HG03442 (cell line): Measurements from ENCODE around the gene MSLN.

Source experiments
- ATAC-seq: cut with Tn5 transposase; IDR thresholded peaks from one replicate; pipeline ENCODE4 v1.9.1; 2021; ENCODE audit warnings: mild to moderate bottlenecking, moderate library complexity; ENCODE audit not compliant: unreplicated experiment

MSLN gene

DNA sequence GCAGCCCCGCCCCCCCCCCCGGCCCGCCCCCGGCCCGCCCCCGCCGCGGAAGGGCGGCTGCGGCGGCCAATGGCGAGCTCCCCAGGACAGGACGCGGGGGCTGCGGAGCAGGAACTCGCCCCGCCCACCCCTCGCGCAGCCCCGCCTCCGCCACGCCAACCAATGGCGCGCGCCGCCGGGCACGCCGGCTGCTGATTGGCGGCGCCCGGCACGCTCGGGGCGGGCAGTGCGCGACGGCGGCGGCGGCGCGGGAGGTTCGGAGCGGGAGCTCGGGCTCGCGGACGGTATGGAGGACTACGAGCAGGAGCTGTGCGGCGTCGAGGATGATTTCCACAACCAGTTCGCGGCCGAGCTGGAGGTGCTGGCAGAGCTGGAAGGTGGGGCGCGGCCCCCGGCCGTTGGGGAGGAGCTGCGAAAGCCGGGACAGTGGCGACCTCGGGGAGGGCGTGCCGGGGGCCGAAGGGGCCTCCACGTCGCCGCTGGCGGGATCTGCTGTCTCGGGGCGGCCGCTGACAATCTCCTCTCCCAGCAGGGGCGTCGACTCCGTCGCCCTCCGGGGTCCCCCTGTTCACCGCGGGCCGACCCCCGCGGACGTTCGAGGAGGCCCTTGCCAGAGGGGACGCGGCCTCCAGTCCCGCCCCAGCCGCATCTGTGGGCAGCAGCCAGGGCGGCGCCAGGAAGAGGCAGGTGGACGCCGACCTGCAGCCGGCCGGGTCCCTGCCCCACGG lies 28.0 kb downstream of the MSLN start, which contains the start of gene CHTF18:
Gene CHTF18, plus strand, starts transcription at position 222 of the 728 bp plus-strand sequence. Its CDS starts 65 bp downstream, at position 287.
- peak; percentile 68 for ATAC-seq

DNA sequence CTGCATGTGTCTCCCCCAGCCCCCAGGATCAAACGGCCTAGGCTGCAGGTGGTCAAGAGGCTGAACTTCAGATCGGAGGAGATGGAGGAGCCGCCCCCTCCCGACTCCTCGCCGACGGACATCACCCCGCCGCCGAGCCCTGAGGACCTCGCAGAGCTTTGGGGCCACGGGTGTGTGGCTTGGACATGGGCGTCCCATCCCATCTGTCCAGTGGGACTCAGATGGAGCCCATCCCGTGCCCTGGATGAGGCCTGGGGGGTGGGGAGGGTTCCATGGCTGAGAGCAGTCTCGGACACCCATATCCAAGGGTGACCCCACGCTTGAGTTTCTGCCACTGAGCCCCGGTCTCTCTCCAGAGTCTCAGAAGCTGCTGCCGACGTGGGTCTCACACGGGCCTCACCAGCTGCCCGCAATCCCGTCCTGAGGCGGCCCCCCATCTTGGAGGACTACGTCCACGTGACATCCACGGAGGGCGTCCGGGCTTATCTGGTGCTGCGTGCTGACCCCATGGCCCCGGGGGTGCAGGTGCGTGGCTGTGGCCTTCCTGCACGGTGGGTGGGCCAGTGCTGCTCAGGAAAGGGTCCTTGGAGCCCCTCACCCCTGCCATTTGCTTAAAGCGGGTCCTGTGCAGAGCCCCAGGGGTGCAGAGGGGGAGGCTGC lies 28.8 kb downstream of the MSLN start:
- no peak for ATAC-seq

DNA sequence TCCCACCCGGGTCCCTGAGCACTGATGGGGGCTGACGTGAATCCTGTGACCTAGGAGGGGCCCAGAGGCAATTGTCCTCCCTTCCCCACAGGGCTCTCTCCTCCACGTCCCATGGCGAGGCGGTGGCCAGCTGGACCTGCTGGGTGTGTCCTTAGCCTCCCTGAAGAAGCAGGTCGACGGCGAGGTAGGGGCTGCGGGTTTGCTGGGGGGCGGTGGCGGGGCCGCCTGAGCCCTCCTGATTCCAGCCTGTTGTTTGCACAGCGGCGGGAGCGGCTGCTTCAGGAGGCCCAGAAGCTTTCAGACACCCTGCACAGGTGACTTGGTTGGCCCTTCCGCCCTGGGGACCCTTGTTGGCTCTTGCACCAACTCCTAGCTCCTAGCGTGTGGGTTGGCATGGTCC lies 29.6 kb downstream of the MSLN start:
- no peak for ATAC-seq

DNA sequence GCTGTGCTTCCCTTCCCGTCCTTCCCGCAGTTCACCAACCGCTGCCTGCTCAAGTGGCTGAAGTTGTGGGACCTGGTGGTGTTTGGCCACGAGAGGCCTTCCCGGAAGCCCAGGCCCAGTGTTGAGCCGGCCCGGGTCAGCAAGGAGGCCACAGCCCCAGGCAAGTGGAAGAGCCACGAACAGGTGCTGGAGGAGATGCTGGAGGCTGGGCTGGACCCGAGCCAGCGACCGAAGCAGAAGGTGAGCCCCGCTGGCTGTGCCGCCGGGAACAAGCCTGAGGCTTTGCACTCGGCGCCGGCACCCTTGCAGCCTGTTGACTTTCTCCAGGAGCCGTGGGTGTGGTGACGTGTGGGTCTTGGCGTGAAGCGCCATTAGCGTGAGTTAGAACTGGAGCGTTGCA lies 30.6 kb downstream of the MSLN start:
- ATAC-seq = no peak

DNA sequence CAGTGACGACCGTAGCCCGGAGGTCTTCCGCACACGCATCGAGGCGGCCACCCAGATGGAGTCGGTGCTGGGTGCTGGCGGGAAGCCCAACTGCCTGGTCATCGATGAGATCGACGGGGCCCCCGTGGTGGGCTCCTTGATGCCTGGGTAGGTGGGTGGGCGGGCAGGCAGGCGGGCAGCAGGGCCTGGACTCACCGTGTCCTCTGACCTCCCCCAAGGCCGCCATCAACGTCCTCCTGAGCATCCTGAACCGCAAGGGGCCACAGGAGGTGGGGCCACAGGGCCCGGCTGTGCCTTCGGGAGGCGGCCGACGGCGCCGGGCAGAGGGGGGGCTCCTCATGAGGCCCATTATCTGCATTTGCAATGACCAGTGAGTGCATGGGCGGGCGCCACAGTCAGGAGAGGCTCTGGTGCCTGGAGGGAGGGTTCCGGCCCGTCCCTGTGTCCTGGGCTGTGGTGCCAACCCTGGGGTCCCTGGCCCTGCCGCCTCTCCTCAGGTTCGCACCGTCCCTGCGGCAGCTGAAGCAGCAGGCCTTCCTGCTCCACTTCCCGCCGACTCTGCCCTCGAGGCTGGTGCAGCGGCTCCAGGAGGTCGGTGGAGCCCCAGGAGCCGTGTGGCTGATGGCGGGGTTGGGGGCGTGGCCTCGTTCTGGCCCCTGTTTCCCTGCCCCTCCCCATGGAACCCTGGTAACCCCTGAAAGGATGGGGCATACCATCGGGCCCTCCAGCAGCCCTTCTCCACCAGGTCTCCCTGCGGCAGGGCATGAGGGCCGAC lies 31.9 kb downstream of the MSLN start:
- ATAC-seq = no peak

DNA sequence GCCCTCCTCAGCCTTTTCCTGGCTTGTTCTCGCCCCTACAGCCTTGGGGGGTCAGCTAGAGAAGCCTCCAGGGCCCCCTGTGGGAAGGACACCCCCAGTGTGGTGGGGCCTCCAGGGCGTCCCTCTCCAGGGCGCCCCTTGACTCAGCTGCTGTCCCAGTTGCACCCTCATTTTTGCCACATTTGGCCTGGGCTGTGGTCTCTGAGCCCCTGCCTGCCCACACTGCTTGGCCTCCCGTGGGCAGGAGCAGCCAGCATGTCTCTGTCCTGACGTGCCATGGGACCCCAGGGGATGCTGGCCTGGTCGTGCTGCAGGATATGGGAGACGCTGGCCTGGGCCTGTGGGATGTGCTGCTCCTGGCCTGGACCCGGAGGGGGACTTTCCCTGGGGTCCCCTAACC lies 32.9 kb downstream of the MSLN start:
- ATAC-seq = no peak

DNA sequence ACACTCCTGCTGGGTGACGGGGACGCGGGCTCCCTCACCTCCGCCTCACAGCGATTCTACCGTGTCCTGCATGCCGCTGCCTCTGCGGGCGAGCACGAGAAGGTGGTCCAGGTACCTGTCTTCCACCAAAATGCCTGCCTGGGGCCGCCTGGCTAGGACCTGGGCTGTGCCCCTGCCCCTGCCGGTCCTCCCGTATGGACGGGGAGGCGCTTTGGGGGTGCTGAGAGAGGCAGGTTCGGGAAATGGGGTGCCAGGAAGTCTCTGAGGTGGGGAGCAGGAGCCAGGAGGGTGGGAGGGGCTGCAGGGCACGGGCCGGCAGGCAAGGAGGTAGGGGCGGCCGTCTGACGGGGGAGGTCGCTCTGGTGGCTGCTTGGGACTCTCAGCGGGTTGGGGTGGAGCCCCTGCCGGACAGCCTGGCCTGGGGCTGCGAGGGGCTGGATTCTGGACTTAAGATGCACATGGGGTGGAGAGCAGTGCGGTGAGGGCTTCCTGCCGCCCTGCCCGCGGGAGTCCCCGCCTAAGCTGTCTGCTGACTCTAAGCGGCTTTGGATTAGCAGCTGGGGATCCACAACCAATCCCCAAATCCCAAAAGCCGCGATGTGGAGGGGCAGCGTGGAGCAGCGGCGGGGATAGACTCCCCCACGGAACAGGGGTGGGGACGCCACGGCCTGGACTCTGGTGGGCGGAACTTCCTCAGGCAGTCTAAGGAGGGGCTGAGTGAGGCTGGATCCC lies 33.7 kb downstream of the MSLN start:
- no peak for ATAC-seq

DNA sequence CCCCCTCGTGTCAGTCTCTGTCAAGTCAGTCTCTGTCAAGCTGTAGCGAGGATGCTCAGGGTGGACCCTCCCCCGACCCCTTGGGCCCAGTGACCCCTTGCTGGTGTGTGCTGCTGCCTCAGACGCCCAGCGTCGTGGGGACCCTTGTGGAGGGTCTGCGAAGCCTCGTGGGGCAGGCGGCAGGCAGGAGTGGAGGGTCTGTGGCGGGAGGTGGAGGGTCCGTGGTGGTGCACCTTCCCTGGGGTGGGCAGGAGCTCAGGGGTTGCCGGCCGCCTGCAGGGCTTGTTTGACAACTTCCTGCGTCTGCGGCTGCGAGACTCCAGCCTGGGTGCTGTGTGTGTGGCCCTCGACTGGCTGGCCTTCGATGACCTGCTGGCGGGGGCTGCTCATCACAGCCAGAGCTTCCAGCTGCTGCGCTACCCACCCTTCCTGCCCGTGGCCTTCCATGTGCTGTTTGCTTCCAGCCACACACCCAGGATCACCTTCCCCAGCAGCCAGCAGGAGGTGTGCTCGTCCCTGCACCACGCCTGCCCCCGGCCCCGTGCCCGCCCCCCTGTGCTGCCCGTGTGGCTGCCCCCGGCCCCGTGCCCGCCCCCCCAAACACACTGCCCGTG lies 34.4 kb downstream of the MSLN start:
- no peak for ATAC-seq

DNA sequence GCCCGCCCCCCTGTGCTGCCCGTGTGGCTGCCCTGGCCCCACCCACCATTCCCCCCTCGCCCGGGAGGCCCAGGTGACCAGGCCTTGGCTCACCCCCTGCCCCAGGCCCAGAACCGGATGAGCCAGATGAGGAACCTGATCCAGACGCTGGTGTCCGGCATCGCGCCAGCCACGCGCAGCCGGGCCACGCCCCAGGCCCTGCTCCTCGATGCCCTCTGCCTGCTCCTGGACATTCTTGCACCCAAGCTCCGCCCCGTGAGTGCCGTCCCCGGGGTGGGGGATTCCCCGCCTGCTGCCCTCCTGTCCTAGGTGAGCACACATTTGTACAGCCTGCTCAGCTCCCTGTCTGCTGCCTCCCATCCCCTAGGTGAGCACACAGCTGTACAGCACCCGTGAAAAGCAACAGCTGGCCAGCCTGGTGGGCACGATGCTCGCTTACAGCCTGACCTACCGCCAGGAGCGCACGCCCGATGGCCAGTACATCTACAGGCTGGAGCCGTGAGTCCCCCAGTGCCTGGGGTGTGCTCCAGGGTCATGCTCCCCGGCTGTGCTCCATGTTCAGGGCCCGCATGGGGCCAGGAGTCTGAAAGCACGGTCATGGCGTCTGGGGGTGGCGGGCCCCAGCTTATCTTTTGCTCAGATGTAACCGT lies 35.2 kb downstream of the MSLN start:
- no peak for ATAC-seq

DNA sequence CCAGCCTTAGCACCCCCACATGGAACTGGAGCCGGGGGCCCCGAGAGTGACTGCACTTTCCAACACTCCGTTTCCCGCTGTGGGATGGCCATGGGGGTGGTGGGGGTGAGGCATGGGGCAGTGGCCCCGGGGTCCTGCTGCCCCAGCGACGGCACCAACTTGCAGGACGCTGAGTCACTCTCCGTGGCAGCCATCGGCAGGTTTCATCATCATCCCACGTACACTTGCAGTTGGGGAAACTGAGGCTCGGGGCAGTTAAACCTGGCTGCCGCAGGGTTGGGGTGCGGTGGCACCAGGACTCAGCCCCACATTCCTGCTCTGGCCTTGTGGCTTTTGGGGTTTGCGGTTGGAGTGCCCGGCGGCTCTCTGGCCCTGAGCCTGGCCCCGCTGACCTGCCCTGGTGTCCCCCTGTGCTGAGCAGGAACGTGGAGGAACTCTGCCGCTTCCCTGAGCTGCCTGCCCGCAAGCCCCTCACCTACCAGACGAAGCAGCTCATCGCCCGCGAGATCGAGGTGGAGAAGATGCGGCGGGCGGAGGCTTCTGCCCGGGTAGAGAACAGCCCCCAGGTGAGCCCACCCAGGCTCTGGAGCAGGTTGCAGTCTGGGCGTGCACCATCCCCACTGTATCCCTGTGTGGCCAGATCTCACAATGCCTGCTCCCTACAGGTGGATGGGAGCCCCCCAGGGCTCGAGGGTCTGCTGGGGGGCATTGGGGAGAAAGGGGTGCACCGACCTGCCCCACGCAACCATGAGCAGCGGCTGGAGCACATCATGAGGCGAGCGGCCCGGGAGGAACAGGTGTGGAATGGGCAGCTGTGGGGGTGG lies 36.0 kb downstream of the MSLN start:
- no peak for ATAC-seq

DNA sequence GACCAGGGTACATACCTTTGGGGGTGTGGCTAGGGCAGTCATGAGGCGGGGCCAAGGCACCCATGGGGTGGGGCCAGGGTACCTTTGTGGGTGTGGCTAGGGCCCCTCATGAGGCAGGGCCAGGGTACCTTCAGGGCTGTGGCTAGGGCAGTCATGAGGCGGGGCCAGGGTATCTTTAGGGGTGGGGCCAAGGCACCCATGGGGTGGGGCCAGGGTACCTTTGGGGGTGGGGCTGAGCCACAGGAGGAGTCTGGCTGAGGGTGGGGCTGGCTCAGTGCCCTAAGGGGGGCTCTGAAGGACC lies 36.5 kb downstream of the MSLN start:
- no peak for ATAC-seq

DNA sequence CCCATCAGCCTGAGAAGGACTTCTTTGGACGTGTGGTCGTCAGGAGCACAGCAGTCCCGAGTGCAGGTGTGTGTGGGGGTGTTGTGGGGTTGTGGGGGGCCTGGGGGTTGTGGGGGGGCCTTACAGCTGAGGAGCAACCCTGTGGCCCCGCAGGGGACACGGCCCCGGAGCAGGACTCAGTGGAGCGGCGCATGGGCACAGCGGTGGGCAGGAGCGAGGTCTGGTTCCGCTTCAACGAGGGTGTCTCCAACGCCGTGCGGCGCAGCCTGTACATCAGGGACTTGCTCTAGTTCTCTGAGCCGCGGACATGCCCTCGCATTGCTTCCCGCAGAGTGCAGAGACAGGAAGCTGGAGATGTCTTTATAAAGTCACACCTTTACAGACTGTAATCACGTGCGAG lies 37.2 kb downstream of the MSLN start:
- no peak for ATAC-seq

DNA sequence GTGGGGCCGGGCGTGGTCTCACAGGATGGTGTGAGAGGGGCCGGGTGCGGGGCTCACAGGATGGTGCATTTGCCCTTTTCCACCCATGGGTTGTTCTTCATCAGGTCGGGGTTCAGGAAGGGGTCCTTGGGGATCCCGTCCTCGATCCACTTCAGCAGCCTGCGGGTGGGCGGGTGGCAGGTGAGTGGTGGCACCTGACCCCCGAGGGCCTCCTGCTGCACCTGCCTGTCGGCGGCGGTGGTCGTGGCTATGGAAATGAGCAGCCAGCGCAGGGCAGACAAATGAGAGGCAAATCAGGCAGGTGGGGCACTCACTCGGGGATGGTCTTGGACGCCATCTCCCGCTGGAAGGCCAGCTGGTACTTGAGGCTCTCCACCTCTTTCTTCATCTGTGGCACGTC lies 38.1 kb downstream of the MSLN start:
- ATAC-seq = no peak

DNA sequence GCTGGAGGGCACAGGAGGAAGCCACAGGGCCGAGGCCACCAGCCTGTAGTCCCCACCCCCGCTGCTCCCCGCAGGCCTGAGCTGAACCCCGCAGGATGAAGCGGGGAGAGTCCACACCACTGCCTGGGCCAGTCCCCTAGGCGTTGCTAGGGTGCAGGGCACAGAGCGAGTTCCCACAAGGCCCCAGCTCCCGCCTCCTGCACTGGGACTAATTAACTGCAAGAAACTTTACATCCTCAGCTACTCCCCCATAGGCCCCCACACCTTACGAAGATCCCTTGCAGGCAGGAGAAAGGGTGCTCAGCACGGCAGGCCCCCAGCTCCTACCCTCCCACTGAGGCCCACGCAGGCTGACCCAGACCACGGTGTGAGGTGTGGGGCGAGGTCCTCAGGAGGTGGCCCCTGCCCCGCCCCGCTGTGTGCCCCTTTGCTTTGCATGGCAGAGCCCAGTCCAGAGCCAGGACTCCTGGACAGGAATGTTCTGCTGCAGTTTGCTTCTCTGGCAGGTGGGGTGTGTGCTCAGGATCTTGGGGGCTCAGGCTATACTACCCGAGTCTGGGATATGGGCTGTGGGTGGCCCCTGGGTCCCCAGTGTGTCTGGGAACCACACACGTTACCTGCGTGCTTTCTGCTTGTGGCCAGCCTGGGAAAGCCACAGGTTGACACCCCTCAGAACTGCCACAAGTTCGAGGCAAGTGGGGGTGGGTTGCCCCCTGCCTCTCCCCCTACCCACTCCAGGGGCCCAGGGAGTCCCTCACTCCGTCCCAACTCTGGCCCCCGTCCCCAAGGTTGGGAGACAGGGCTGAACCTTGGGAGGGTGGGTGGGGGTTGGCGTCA lies 38.8 kb downstream of the MSLN start:
- ATAC-seq = no peak

DNA sequence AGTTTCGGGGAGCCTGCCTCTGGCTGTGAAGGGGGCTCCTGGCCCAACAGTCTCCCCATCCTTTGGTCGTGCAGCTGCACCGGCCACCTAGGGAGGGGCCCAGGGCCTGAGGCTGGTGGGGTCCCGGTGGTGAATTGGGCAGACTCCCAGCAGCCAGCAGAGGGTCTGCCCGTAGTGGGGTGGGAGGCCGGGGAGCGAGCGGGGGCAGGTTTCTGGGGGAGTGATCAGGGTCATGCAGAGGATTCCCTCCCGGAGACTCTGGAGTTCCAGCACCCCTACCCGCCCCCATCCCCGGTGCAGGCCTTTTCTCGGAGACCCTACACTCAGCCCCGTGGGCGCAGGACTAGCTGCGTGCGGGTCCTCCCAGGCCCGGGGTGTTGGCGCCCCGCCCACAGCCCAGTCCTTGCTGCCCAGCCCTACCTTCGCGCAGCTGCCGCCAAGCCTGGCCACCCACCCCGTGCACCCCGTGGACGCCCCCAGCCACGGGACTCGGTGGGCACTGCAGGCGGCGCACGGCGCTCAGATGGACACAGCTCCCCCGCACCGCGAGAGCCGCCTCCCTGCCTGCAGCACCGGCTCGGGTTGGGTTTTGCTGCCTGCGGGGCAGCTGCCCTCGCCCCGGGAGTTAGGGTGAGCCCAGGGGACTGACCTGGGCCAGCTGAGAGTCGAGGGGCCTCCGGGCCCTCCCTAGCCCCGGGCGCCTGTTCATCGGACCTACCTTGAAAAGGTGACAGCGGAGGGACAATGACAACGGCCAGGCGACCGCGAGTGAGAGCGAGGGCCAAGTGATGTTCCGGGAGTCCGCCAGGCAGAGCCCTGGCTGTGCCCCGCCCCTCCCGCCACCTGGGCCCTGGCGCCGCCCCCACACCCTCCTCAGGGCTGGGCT lies 39.7 kb downstream of the MSLN start, which contains the start of gene GNG13:
Gene GNG13, minus strand, starts transcription at position 787 of the 886 bp plus-strand sequence. CDS start 1,657 bp downstream, outside the sequence.
- ATAC-seq = no peak

DNA sequence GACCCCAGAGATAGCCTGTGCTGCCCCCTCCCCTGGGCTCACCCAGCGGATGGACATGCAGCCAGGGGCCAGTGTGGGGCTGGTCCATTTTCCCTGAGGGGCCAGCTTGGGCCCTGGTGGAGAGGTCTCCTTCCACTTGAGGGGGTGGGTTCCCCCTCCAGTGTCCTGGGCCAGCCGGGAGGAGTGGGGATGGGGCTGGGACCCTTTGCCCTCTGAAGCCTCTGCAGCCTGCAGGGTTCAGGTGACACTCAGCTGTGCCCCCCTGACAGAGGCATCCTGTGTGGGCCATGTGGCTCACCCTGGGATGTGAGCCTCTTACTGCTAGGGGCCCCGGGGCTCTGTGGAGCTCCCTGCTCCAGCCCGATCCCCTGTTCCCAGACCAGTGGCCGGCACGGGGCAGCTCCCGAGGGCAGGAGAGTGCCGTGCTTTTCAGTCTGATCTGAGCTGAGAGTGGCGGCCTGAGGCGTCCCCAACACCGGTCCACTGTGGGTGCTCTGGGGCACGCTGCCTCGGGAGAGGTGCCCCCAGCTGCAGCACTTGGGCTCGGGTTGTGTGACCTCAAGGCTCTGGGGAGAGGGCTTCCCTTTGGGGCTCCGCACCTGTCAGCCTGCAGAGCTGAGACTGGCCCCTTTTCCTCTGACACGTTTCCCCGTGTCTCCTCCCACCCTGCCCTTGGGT lies 40.4 kb downstream of the MSLN start:
- no peak for ATAC-seq
